WERI-Rb-1 (cell line): ENCODE results near the gene GDF7.

Experiments used
- DNase-seq: peaks from one replicate; pipeline ENCODE4 v3.0.0-alpha.2; 2020
- H3K27ac ChIP-seq: fragments of 250-450 bp; sonication (Bioruptor Pico); 2 replicates; pipeline ENCODE4 v1.5.1; 2020; ENCODE audit warnings: mild to moderate bottlenecking, moderate library complexity
- H3K27me3 ChIP-seq: fragments of 250-450 bp; sonication (Bioruptor Pico); 2 replicates; pipeline ENCODE4 v1.5.1; 2021; ENCODE audit warnings: mild to moderate bottlenecking, low read depth, moderate library complexity; ENCODE audit not compliant: insufficient read depth, severe bottlenecking
- H3K36me3 ChIP-seq: fragments of 250-450 bp; sonication (Bioruptor Pico); 2 replicates; pipeline ENCODE4 v1.5.1; 2020; ENCODE audit warnings: mild to moderate bottlenecking, moderate library complexity
- H3K4me3 ChIP-seq: 2 replicates; pipeline ENCODE4 v1.5.1; 2011; ENCODE audit warnings: low read depth, mild to moderate bottlenecking, control low read depth, low read length
- H3K9me3 ChIP-seq: fragments of 250-450 bp; sonication (Bioruptor Pico); 2 replicates; pipeline ENCODE4 v1.5.1; 2021; ENCODE audit warnings: mild to moderate bottlenecking, moderate library complexity; ENCODE audit not compliant: severe bottlenecking
- TF ChIP-seq, protein P1 (sequence below): IDR thresholded peaks from 2 replicates; pipeline ENCODE4 v1.5.1; 2011; ENCODE audit warnings: low read depth, mild to moderate bottlenecking, control low read depth, inconsistent platforms, low read length

Gene GDF7

GRCh38 chr2:20687260-20687832 lies 20.4 kb downstream of the GDF7 start:
- Histone ChIP-seq H3K27me3 (no peaks in the 10 kb centered on the region), H3K9me3 (peaks cover 2% of the 10 kb centered on the region), H3K4me3 (no peak overlapping the region), H3K27ac (no peak overlapping the region), H3K36me3 (peaks cover 5% of the 10 kb centered on the region; the same call in 1 of the 2 replicates)
- TF ChIP-seq, protein P1, sequence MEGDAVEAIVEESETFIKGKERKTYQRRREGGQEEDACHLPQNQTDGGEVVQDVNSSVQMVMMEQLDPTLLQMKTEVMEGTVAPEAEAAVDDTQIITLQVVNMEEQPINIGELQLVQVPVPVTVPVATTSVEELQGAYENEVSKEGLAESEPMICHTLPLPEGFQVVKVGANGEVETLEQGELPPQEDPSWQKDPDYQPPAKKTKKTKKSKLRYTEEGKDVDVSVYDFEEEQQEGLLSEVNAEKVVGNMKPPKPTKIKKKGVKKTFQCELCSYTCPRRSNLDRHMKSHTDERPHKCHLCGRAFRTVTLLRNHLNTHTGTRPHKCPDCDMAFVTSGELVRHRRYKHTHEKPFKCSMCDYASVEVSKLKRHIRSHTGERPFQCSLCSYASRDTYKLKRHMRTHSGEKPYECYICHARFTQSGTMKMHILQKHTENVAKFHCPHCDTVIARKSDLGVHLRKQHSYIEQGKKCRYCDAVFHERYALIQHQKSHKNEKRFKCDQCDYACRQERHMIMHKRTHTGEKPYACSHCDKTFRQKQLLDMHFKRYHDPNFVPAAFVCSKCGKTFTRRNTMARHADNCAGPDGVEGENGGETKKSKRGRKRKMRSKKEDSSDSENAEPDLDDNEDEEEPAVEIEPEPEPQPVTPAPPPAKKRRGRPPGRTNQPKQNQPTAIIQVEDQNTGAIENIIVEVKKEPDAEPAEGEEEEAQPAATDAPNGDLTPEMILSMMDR: no peak
- no peak for DNase-seq

DNA sequence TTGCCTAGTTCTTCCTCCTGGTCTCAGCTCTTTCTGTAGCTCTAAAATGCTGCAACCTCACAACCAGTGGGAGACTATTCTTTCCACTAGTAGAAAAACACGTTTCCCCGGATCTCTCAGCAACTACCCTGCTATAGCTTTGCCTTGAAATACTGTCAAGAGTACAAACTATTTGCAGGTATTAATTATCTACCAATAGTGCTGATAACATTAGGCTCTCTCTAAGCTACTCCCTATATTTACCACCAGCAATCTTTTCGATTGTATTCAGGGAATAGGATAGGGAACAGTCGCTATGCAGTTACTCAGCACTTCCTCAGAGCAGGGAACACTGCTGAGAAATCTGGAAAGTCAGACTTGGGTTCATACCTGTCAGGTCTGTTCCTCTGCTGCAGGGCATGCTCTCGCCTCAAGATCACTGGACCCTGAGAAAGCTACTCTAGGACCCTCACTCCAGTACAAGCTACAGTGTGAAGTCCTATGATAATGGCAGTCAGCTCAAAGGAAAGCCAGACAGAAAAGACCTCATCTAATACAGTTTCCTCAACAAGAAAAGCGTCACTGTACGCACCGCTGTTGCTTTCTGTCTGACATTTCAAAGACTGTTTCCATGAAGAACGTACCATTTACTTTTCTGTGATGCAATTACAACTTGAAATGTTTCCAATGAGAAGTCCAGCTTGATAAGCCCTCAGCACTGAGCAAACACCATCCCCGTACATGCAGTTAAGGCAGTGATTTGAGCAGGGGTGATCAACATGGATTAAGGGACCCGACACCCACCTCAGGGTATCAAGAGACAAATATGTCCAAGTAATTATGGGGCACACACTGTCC lies 22.7 kb downstream of the GDF7 start:
- TF ChIP-seq, protein P1: no peak
- no peak for DNase-seq
- Histone ChIP-seq H3K27me3 (no peaks in the 10 kb centered on the region), H3K36me3 (peaks cover 9% of the 10 kb centered on the region; the same call in 1 of the 2 replicates), H3K9me3 (peaks cover 2% of the 10 kb centered on the region), H3K27ac (no peak overlapping the region), H3K4me3 (no peak overlapping the region)

GRCh38 chr2:20691076-20691734 lies 24.3 kb downstream of the GDF7 start:
- Histone ChIP-seq H3K9me3 (peaks cover 2% of the 10 kb centered on the region), H3K27ac (no peak overlapping the region), H3K36me3 (peaks cover 7% of the 10 kb centered on the region; the same call in 1 of the 2 replicates), H3K27me3 (no peaks in the 10 kb centered on the region), H3K4me3 (no peak overlapping the region)
- TF ChIP-seq, protein P1: no peak
- no peak for DNase-seq

GRCh38 chr2:20692081-20692480 lies 25.1 kb downstream of the GDF7 start:
- DNase-seq: no peak
- TF ChIP-seq, protein P1: no peak
- Histone ChIP-seq H3K27me3 (no peaks in the 10 kb centered on the region), H3K36me3 (peaks cover 4% of the 10 kb centered on the region; the same call in 1 of the 2 replicates), H3K27ac (no peak overlapping the region), H3K9me3 (peaks cover 2% of the 10 kb centered on the region), H3K4me3 (no peak overlapping the region)

DNA sequence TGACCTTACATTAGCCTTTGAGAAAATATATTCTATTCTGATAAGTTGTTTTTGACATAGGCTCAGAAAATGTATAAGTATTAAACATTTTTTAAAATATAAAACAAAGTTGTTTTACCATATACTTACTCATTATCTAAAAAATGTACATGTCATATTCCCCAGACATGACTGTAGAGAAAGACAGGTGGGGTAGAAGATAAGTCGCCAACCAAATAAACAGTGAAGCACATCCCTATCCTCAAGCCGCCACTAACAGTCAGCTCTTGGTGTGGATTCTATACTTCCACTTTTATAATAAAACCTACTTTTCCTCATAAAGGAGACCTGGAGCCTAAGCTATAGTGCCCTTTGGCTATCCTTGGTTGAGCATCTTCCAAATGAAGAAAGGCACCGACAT lies 26.4 kb downstream of the GDF7 start:
- no peaks in the 10 kb centered on the region for H3K27me3 ChIP-seq
- TF ChIP-seq, protein P1: no peak
- peaks cover 2% of the 10 kb centered on the region for H3K9me3 ChIP-seq
- no peak overlapping the region for H3K4me3 ChIP-seq
- peaks cover 4% of the 10 kb centered on the region; the same call in 1 of the 2 replicates for H3K36me3 ChIP-seq
- DNase-seq: no peak
- no peak overlapping the region for H3K27ac ChIP-seq
